AG04450 (cell line): ENCODE results near the gene JMJD1C. TPM values are rescaled to one million over a fixed set of nuclear protein-coding genes. Genes with fewer than 3 reads are reported as not detected.

Experiments used
- CTCF ChIA-PET: fragments of 300-600, 350-600 bp; formaldehyde crosslinking; extraction: SDS; loops from one replicate; lab custom pipeline; 2022; ENCODE audit warnings: antibody characterized with exemption, inconsistent platforms; lab: Charles Lee
- POLR2A ChIA-PET: fragments of 350-600 bp; formaldehyde crosslinking; extraction: SDS; loops from one replicate; lab custom pipeline; 2021; ENCODE audit warnings: antibody characterized with exemption, inconsistent platforms; lab: Yijun Ruan, JAX
- DNase-seq: peaks from one replicate; pipeline ENCODE4 v3.0.0-alpha.2; 2011; ENCODE audit warnings: low read depth, low spot score
- H3K27ac ChIP-seq: one replicate; pipeline ENCODE4 v1.5.1; 2012; ENCODE audit warnings: low read depth, low read length, control low read depth
- H3K27me3 ChIP-seq: one replicate; pipeline ENCODE4 v1.6.0; 2012; ENCODE audit warnings: low read length; ENCODE audit not compliant: control insufficient read depth, insufficient read depth
- H3K4me3 ChIP-seq: 2 replicates; pipeline ENCODE4 v1.5.1; 2011; ENCODE audit warnings: mild to moderate bottlenecking, low read depth, low read length, control low read depth
- H3K9me3 ChIP-seq: 2 replicates; pipeline ENCODE4 v1.5.1; 2012; ENCODE audit warnings: low read length; ENCODE audit not compliant: control insufficient read depth, insufficient read depth
- polyA plus RNA-seq: library from polyadenylated mRNA; depleted of rRNA; stranded (reverse); fragments of >200 nt; gene quantifications from 2 replicates; pipeline ENCODE4 v1.2.3, GENCODE V29; 2011
- TF ChIP-seq, protein P1 (sequence below): IDR thresholded peaks from 2 replicates; pipeline ENCODE4 v1.5.1; 2011; ENCODE audit warnings: low read depth, low read length, control low read depth, inconsistent platforms

Gene JMJD1C
- polyA plus RNA-seq, 1 experiment, result 45.0 TPM

DNA sequence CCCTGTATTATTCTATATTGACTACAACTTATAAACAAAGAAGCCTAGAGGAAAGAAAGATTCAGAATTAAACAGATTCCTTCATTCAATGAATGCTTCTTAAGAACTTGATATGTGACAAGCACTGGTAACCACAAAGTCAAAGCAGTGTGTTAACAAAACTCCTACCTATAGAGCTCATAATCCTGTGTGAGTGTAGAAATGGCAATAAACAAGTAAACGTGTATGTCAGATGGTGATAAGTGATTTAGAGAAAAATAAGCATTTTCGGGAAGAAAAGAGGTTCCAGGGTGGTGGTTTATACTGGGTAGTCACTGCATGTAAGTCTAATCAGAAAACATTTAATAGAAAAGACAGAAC, 141.3 kb downstream of the JMJD1C start:
- no peak overlapping the region for H3K4me3 ChIP-seq
- TF ChIP-seq, protein P1, sequence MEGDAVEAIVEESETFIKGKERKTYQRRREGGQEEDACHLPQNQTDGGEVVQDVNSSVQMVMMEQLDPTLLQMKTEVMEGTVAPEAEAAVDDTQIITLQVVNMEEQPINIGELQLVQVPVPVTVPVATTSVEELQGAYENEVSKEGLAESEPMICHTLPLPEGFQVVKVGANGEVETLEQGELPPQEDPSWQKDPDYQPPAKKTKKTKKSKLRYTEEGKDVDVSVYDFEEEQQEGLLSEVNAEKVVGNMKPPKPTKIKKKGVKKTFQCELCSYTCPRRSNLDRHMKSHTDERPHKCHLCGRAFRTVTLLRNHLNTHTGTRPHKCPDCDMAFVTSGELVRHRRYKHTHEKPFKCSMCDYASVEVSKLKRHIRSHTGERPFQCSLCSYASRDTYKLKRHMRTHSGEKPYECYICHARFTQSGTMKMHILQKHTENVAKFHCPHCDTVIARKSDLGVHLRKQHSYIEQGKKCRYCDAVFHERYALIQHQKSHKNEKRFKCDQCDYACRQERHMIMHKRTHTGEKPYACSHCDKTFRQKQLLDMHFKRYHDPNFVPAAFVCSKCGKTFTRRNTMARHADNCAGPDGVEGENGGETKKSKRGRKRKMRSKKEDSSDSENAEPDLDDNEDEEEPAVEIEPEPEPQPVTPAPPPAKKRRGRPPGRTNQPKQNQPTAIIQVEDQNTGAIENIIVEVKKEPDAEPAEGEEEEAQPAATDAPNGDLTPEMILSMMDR, result no peak
- CTCF ChIA-PET, result interaction anchor here (1.1 kb wide), 1 partner anchor 107 kb away, joined by 3 read pairs; no protein-coding TSS in a partner anchor
- H3K27ac ChIP-seq, result no peak overlapping the region
- DNase-seq, result no peak
- no peaks in the 10 kb centered on the region for H3K27me3 ChIP-seq
- no peaks in the 10 kb centered on the region for H3K9me3 ChIP-seq
- POLR2A ChIA-PET, result interaction anchor here (0.5 kb wide), 1 partner anchor 50 kb away, joined by 4 read pairs; no protein-coding TSS in a partner anchor

DNA sequence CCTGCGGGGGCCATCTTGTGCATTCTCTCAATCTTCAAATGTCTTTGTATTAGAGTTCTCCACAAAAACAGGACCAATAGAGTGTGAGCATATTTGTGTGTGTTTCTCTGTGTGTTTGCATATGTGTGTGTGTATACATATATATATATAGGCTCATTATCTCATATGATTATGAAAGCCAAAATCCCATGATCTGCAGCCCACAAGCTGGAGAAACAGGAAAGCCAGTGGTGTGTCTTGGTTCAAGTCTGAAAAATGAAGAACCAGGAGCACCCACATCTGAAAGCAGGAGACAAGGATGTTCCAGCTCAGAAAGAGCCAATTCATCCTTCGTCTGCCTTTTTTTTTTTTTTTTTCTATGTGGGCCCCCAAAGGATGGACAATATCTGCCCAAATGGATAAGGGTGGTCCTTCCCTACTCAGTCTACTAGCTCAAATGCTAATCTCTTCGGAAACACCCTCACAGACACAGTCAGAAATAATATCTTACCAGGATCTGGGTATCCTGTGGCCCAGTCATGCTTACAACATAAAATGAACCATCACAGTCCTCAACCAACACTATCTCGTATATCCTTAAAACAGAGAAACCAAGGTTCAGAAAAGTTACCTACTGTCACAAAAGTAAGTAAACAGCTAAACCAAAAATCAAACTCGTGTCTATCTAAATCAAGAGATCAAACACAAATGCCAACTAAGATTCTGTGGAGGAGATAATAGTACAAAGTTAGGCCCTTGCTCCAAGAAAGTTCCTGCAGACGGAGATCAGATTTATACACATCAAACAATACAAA, 141.9 kb downstream of the JMJD1C start:
- TF ChIP-seq, protein P1, result no peak
- Histone ChIP-seq H3K27me3 (no peaks in the 10 kb centered on the region), H3K4me3 (no peak overlapping the region), H3K27ac (no peak overlapping the region), H3K9me3 (no peaks in the 10 kb centered on the region)
- ChIA-PET CTCF (interaction anchor here (1.1 kb wide), 1 partner anchor 107 kb away, joined by 3 read pairs; no protein-coding TSS in a partner anchor), POLR2A (interaction anchor here (0.5 kb wide), 1 partner anchor 51 kb away, joined by 4 read pairs; no protein-coding TSS in a partner anchor)
- no peak for DNase-seq

DNA sequence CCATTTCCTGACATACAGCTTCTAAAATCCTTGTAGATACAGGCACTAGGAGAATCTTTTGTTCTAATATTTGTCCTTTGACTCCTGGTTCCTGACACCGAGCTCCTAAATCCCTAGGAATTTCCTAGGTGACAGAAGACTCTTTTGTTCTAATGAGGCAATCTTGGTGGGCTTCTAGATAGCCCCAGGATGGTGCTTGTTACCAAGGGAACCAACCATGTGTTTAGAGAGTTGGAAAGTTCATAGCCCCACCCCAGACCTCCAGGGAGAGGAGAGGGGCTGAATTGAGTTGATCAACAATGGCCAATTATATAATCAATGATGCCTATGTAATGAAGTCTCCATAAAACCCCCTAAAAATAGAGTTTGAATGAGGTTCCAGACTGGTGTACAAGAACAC, 145.1 kb downstream of the JMJD1C start:
- no peak for DNase-seq
- no peak overlapping the region for H3K4me3 ChIP-seq
- no peaks in the 10 kb centered on the region for H3K27me3 ChIP-seq
- no peaks in the 10 kb centered on the region for H3K9me3 ChIP-seq
- H3K27ac ChIP-seq, result no peak overlapping the region
- POLR2A ChIA-PET, result no interaction called here
- TF ChIP-seq, protein P1, result no peak
- CTCF ChIA-PET, result no interaction called here

DNA sequence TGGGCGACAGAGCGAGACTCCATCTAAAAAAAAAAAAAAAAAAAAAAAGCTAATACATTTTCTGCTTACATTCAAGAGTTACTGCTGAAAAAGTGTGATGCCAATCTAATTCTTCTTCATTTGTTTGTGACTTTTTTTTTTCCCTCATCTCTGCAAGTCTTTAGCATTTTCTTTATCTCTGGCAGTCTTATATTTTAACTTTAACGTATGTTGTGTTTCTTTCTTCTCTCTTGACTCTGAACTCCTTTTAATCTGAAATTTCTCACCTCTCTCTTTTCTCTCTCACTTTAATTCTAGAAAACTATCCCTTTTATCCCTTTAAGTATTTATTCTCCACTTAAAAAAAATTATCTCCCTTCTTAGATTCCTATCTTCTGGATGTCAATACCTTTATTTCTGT, 146.5 kb downstream of the JMJD1C start:
- CTCF ChIA-PET, result interaction anchor here (0.7 kb wide), 1 partner anchor 401 kb away, joined by 3 read pairs; no protein-coding TSS in a partner anchor
- Histone ChIP-seq H3K9me3 (no peaks in the 10 kb centered on the region), H3K27me3 (no peaks in the 10 kb centered on the region), H3K4me3 (no peak overlapping the region), H3K27ac (no peak overlapping the region)
- no peak for DNase-seq
- POLR2A ChIA-PET, result no interaction called here
- TF ChIP-seq, protein P1, result no peak

DNA sequence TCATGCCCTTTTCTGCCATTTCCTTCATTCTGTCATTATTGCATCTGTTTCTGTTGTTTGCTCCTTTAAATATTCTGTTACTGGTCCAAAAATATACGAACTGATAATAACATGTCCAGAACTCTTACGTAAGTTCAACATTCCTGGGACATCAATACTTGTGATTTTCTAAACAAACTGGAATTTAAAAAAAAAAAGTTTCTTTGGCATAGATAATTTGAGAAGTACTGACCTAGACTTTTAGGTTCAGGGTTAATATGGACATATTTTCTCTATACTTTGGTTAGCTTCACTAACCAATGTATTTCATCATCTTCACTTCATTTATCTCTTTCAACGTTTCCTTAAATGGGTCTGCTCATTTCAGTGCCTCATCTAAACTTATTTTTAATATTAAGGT, 147.3 kb downstream of the JMJD1C start:
- POLR2A ChIA-PET, result no interaction called here
- no peak for DNase-seq
- Histone ChIP-seq H3K27ac (no peak overlapping the region), H3K4me3 (no peak overlapping the region), H3K27me3 (no peaks in the 10 kb centered on the region), H3K9me3 (no peaks in the 10 kb centered on the region)
- CTCF ChIA-PET, result no interaction called here
- TF ChIP-seq, protein P1, result no peak
